H9 (cell line): ENCODE data around the gene GCGR. TPM values are rescaled to one million over a fixed set of nuclear protein-coding genes. Genes with fewer than 3 reads are reported as not detected.

Experiments used
- DNase-seq: peaks from one replicate; pipeline ENCODE4 v3.0.0-alpha.2; 2017
- H2AFZ ChIP-seq: one replicate; pipeline ENCODE4 v1.6.1; 2013; ENCODE audit warnings: mild to moderate bottlenecking, low read length, control low read depth, moderate library complexity
- H2AK5ac ChIP-seq: 2 replicates; pipeline ENCODE4 v1.6.1; 2013; ENCODE audit warnings: low read length, control low read depth, mixed read lengths; ENCODE audit not compliant: insufficient read length
- H2BK120ac ChIP-seq: one replicate; pipeline ENCODE4 v1.6.1; 2013; ENCODE audit warnings: low read depth, mild to moderate bottlenecking, low read length, control low read depth, inconsistent platforms; ENCODE audit not compliant: poor library complexity, severe bottlenecking
- H2BK12ac ChIP-seq: 2 replicates; pipeline ENCODE4 v1.6.1; 2013; ENCODE audit warnings: low read length, control low read depth, mixed read lengths, low read depth; ENCODE audit not compliant: insufficient read length
- H2BK15ac ChIP-seq: 2 replicates; pipeline ENCODE4 v1.6.1; 2013; ENCODE audit warnings: low read depth, low read length, control low read depth
- H2BK20ac ChIP-seq: one replicate; pipeline ENCODE4 v1.6.1; 2013; ENCODE audit warnings: low read depth, mild to moderate bottlenecking, low read length, control low read depth, inconsistent platforms; ENCODE audit not compliant: poor library complexity, severe bottlenecking
- H2BK5ac ChIP-seq: 2 replicates; pipeline ENCODE4 v1.6.1; 2013; ENCODE audit warnings: low read length, control low read depth, mixed read lengths; ENCODE audit not compliant: insufficient read length
- H3K14ac ChIP-seq: 2 replicates; pipeline ENCODE4 v1.6.1; 2013; ENCODE audit warnings: low read length, control low read depth; ENCODE audit not compliant: insufficient read depth
- H3K18ac ChIP-seq: 2 replicates; pipeline ENCODE4 v1.6.1; 2013; ENCODE audit warnings: low read depth, mild to moderate bottlenecking, mixed read lengths, low read length, control low read depth; ENCODE audit not compliant: insufficient read length
- H3K23ac ChIP-seq: 2 replicates; pipeline ENCODE4 v1.6.1; 2013; ENCODE audit warnings: low read length, control low read depth, mixed read lengths, low read depth; ENCODE audit not compliant: insufficient read length
- H3K23me2 ChIP-seq: 2 replicates; pipeline ENCODE4 v1.6.1; 2013; ENCODE audit warnings: low read depth, mild to moderate bottlenecking, mixed read lengths, low read length, control low read depth; ENCODE audit not compliant: insufficient read length, poor library complexity, severe bottlenecking
- H3K27ac ChIP-seq: 2 replicates; pipeline ENCODE4 v1.5.1; 2013; ENCODE audit warnings: low read length, control low read depth, mixed read lengths, low read depth; ENCODE audit not compliant: insufficient read length
- H3K27me3 ChIP-seq: 2 replicates; pipeline ENCODE4 v1.6.1; 2013; ENCODE audit warnings: low read length, control low read depth, inconsistent platforms; ENCODE audit not compliant: insufficient read depth
- H3K4ac ChIP-seq: 2 replicates; pipeline ENCODE4 v1.6.1; 2013; ENCODE audit warnings: low read depth, mild to moderate bottlenecking, control low read depth, inconsistent platforms, low read length, moderate library complexity
- H3K4me1 ChIP-seq: 2 replicates; pipeline ENCODE4 v1.6.1; 2013; ENCODE audit warnings: low read length, control low read depth, inconsistent platforms; ENCODE audit not compliant: insufficient read depth
- H3K4me2 ChIP-seq: 2 replicates; pipeline ENCODE4 v1.6.1; 2013; ENCODE audit warnings: low read length, control low read depth, mixed read lengths; ENCODE audit not compliant: insufficient read length, insufficient read depth
- H3K56ac ChIP-seq: 2 replicates; pipeline ENCODE4 v1.6.1; 2013; ENCODE audit warnings: low read depth, mild to moderate bottlenecking, mixed read lengths, low read length, control low read depth; ENCODE audit not compliant: insufficient read length
- H3K79me1 ChIP-seq: 2 replicates; pipeline ENCODE4 v1.6.1; 2013; ENCODE audit warnings: low read depth, mild to moderate bottlenecking, moderate library complexity, low read length, control low read depth, inconsistent platforms; ENCODE audit not compliant: insufficient read depth, poor library complexity, severe bottlenecking
- H3K79me2 ChIP-seq: 2 replicates; pipeline ENCODE4 v1.6.1; 2013; ENCODE audit warnings: low read length, control low read depth, inconsistent platforms; ENCODE audit not compliant: insufficient read depth
- H3K9ac ChIP-seq: 2 replicates; pipeline ENCODE4 v1.6.1; 2013; ENCODE audit warnings: low read length, control low read depth, mixed read lengths; ENCODE audit not compliant: insufficient read length; ENCODE audit errors: extremely low read depth
- H3K9me3 ChIP-seq: one replicate; pipeline ENCODE4 v1.6.1; 2013; ENCODE audit warnings: low read depth, low read length, inconsistent platforms; ENCODE audit not compliant: control insufficient read depth
- H3T11ph ChIP-seq: one replicate; pipeline ENCODE4 v1.6.1; 2013; ENCODE audit warnings: mild to moderate bottlenecking, low read length, control low read depth, inconsistent platforms
- H4K20me1 ChIP-seq: one replicate; pipeline ENCODE4 v1.6.1; 2013; ENCODE audit not compliant: control insufficient read depth, insufficient read length, insufficient read depth
- H4K5ac ChIP-seq: 2 replicates; pipeline ENCODE4 v1.6.1; 2013; ENCODE audit warnings: low read depth, mild to moderate bottlenecking, mixed read lengths, low read length, control low read depth; ENCODE audit not compliant: insufficient read length
- H4K8ac ChIP-seq: replicated peaks from 2 replicates; pipeline ENCODE4 v1.6.1; 2013; ENCODE audit warnings: low read length, control low read depth, mixed read lengths, low read depth; ENCODE audit not compliant: insufficient read length
- H4K91ac ChIP-seq: 2 replicates; pipeline ENCODE4 v1.6.1; 2013; ENCODE audit warnings: low read depth, mild to moderate bottlenecking, moderate library complexity, mixed read lengths, low read length, control low read depth; ENCODE audit not compliant: insufficient read length
- H3K27ac Mint-ChIP-seq, 3 experiments: 2 replicates in 2 of 3; 3 replicates in 1 of 3; pipeline ENCODE4 v1.8.0; 2020 to 2021; ENCODE audit warnings: mixed read lengths in 3 of 3, mild to moderate bottlenecking in 1 of 3, moderate library complexity in 1 of 3
- H3K27me3 Mint-ChIP-seq: 2 replicates; pipeline ENCODE4 v1.8.0; 2021; ENCODE audit warnings: low read depth, mild to moderate bottlenecking, moderate library complexity, mixed read lengths
- H3K36me3 Mint-ChIP-seq, 3 experiments: 2 replicates in 2 of 3; 3 replicates in 1 of 3; pipeline ENCODE4 v1.8.0; 2020 to 2021; ENCODE audit warnings: low read depth in 3 of 3, mixed read lengths in 3 of 3; ENCODE audit not compliant: insufficient read depth in 1 of 3
- H3K4me1 Mint-ChIP-seq, 2 experiments: 2 replicates each; pipeline ENCODE4 v1.8.0; 2020; ENCODE audit warnings: mixed read lengths in 2 of 2
- H3K4me3 Mint-ChIP-seq, 2 experiments: 2 replicates in 1 of 2; 3 replicates in 1 of 2; pipeline ENCODE4 v1.8.0; 2020 to 2021; ENCODE audit warnings: mild to moderate bottlenecking in 2 of 2, mixed read lengths in 2 of 2, moderate library complexity in 1 of 2
- H3K9me3 Mint-ChIP-seq, 2 experiments: 2 replicates in 1 of 2; 3 replicates in 1 of 2; pipeline ENCODE4 v1.8.0; 2020; ENCODE audit warnings: mild to moderate bottlenecking in 2 of 2, mixed read lengths in 2 of 2, moderate library complexity in 1 of 2
- CTCF ChIP-seq: fragments of 200-600 bp; sonication (generic); conservative IDR thresholded peaks from 3 replicates; pipeline ENCODE4 v1.8.0; 2021; ENCODE audit warnings: antibody characterized with exemption, mild to moderate bottlenecking
- WGBS: extraction: QIAGEN DNeasy Blood & Tissue Kit; methylation state at CpG from one replicate; pipeline ENCODE4 v1.1.7; 2013; ENCODE audit warnings: missing lambda C conversion rate, low lambda C conversion rate, mixed read lengths; ENCODE audit not compliant: insufficient read length; ENCODE audit errors: extremely low coverage; 5-methylcytosine and 5-hydroxymethylcytosine counted together
- total RNA-seq: library from RNA; stranded (reverse); gene quantifications from 2 replicates; pipeline ENCODE4 v1.2.1, GENCODE V29; 2021

Gene GCGR
- total RNA-seq, 1 experiment from 2014 or later: 0.24 TPM

DNA sequence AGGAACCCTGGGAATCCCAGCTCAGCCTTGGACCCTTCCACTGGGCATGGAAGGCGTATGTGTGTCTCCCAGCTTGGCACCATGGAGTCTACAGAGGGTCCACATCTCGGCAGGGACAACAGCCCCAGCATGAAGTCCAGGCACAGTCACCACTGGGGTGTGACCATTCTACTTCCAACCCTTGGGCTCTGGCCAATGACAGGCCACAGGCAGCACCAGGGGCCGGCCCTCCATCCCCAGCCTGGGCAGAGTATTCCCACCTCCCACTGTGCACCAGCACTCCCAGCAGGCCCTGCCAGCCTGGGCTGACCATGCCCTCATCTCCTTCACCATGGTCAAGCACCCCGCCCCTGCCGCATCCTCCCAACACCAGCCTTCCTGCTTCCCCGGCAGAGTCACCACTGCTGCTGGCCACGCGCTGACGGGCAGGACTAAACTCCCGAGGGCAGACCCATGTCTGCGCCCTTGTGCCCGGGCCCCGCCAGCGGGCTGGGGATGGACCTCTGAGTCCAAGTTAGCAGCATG is 40.4 kb downstream of the GCGR start:
- Mint-ChIP-seq H3K4me1 (peaks cover 3% of the 10 kb centered on the region in 2 experiments; a peak in 2 of 4 replicates), H3K4me3 (no peak overlapping the region), H3K27ac (peak overlapping the region in 1 of 3 experiments; percentile 60; a peak in 1 of 7 replicates), H3K36me3 (peaks cover 19 to 57% (median 42%) of the 10 kb centered on the region in 3 experiments; a peak in 6 of 7 replicates), H3K9me3 (no peaks in the 10 kb centered on the region), H3K27me3 (no peaks in the 10 kb centered on the region)
- Histone ChIP-seq H3K23me2 (no peaks in the 10 kb centered on the region), H3K4me1 (no peaks in the 10 kb centered on the region), H3K27ac (no peak overlapping the region), H4K91ac (no peak overlapping the region), H2BK12ac (no peak overlapping the region), H4K5ac (no peak overlapping the region), H3K23ac (no peak overlapping the region), H2BK20ac (no peak overlapping the region), H3K79me1 (no peaks in the 10 kb centered on the region), H3K14ac (no peak overlapping the region; the same call in 1 of the 2 replicates), H2AFZ (no peak overlapping the region), H3K27me3 (no peaks in the 10 kb centered on the region), H2BK5ac (no peak overlapping the region), H3K4ac (no peak overlapping the region), H3K9ac (no peak overlapping the region), H4K8ac (no peak overlapping the region), H3K4me2 (no peak overlapping the region), H2AK5ac (no peak overlapping the region), H3K56ac (no peak overlapping the region), H2BK120ac (no peak overlapping the region), H4K20me1 (no peaks in the 10 kb centered on the region), H3K9me3 (no peaks in the 10 kb centered on the region), H3T11ph (no peak overlapping the region), H3K79me2 (no peaks in the 10 kb centered on the region), H3K18ac (no peak overlapping the region), H2BK15ac (no peak overlapping the region)
- no peak for DNase-seq
- WGBS: no CpG with 5 or more reads among the region's 14 CpGs
- no peak for TF ChIP-seq CTCF
